Activated B cell treated with CpG ODN at 0.5 μM for 24 hours (primary cell): ENCODE results near the gene PTPRO. TPM values are rescaled to one million over a fixed set of nuclear protein-coding genes. Genes with fewer than 3 reads are reported as not detected.
A peak's percentile ranks its signal among the peaks of the same experiment; 100 is the strongest.

Experiments used
- ATAC-seq: fragments of 200-7000 bp; cut with Tn5 transposase; one replicate; pipeline ENCODE4 v1.10.0; 2021; ENCODE audit warnings: low read depth, mild to moderate bottlenecking, moderate library complexity
- CTCF ChIA-PET: fragments of 350-600 bp; sonication (Branson Sonifier 250); formaldehyde crosslinking; loops from one replicate; lab custom pipeline; 2021; ENCODE audit warnings: antibody characterized with exemption; lab: Charles Lee
- POLR2A ChIA-PET: fragments of 350-600 bp; sonication (Branson Sonifier 250); formaldehyde crosslinking; loops from one replicate; lab custom pipeline; 2021; ENCODE audit warnings: antibody characterized with exemption; lab: Charles Lee
- DNase-seq: peaks from one replicate; pipeline ENCODE4 v3.0.0; 2022
- H3K27ac Mint-ChIP-seq: one replicate; pipeline ENCODE4 v1.8.0; 2020; ENCODE audit warnings: mixed read lengths
- H3K27me3 Mint-ChIP-seq: one replicate; pipeline ENCODE4 v1.8.0; 2021; ENCODE audit warnings: mixed read lengths
- H3K36me3 Mint-ChIP-seq: one replicate; pipeline ENCODE4 v1.8.0; 2021; ENCODE audit warnings: low read depth, mixed read lengths
- H3K4me1 Mint-ChIP-seq: one replicate; pipeline ENCODE4 v1.8.0; 2021; ENCODE audit warnings: mixed read lengths
- H3K4me3 Mint-ChIP-seq: one replicate; pipeline ENCODE4 v1.8.0; 2020; ENCODE audit warnings: mild to moderate bottlenecking, mixed read lengths
- H3K9me3 Mint-ChIP-seq: one replicate; pipeline ENCODE4 v1.8.0; 2020; ENCODE audit warnings: mixed read lengths
- intact Hi-C: fragments of 100-400 bp; cut with micrococcal nuclease; formaldehyde crosslinking; loops from one replicate; pipeline ENCODE4 v1.15.1; 2024
- total RNA-seq: library from RNA; stranded (reverse); gene quantifications from 2 replicates; pipeline ENCODE4 v1.2.3, GENCODE V29; 2022
- TF ChIP-seq, protein P1 (sequence below): fragments of 200-600 bp; IDR thresholded peaks from one replicate; pipeline ENCODE4 v1.8.0; 2022; ENCODE audit warnings: antibody characterized with exemption, mild to moderate bottlenecking

Gene PTPRO
- total RNA-seq, 1 donor from 2014 or later = 23.9 TPM

GRCh38 chr12:15481846-15482245 is 159.5 kb downstream of the PTPRO start:
- CTCF ChIA-PET = no interaction called here
- H3K36me3 Mint-ChIP-seq = no peaks in the 10 kb centered on the region
- DNase-seq (no peak), ATAC-seq (no peak)
- intact Hi-C loops = no loop called here
- peaks cover 10% of the 10 kb centered on the region for H3K27me3 Mint-ChIP-seq
- no peak overlapping the region for H3K4me3 Mint-ChIP-seq
- H3K9me3 Mint-ChIP-seq = no peaks in the 10 kb centered on the region
- H3K4me1 Mint-ChIP-seq = no peaks in the 10 kb centered on the region
- POLR2A ChIA-PET = no interaction called here
- TF ChIP-seq, protein P1, sequence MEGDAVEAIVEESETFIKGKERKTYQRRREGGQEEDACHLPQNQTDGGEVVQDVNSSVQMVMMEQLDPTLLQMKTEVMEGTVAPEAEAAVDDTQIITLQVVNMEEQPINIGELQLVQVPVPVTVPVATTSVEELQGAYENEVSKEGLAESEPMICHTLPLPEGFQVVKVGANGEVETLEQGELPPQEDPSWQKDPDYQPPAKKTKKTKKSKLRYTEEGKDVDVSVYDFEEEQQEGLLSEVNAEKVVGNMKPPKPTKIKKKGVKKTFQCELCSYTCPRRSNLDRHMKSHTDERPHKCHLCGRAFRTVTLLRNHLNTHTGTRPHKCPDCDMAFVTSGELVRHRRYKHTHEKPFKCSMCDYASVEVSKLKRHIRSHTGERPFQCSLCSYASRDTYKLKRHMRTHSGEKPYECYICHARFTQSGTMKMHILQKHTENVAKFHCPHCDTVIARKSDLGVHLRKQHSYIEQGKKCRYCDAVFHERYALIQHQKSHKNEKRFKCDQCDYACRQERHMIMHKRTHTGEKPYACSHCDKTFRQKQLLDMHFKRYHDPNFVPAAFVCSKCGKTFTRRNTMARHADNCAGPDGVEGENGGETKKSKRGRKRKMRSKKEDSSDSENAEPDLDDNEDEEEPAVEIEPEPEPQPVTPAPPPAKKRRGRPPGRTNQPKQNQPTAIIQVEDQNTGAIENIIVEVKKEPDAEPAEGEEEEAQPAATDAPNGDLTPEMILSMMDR = no peak
- no peak overlapping the region for H3K27ac Mint-ChIP-seq

DNA sequence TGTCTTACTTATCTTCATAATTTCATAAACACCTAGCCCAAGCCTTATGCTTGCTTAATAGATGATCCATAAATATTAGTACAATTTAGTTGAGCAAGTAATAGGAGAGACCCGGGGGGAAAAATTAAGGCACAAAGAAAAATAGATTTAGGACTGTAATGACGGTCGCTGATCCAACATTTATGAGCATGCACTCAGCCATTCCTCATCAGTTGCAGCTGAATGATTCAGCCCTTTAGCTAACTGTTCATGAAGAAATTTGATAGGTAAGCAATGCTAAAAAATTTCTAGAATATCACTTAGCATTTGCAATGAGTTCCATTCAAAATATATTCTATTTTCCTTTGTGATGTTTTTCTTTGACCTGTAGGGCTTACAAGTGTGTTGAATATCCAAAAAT is 163.2 kb downstream of the PTPRO start:
- ATAC-seq = no peak
- H3K4me3 Mint-ChIP-seq = no peak overlapping the region
- no peak overlapping the region for H3K27ac Mint-ChIP-seq
- H3K27me3 Mint-ChIP-seq = peaks cover 12% of the 10 kb centered on the region
- no peaks in the 10 kb centered on the region for H3K4me1 Mint-ChIP-seq
- intact Hi-C loops = no loop called here
- H3K9me3 Mint-ChIP-seq = no peaks in the 10 kb centered on the region
- no peak for DNase-seq
- TF ChIP-seq, protein P1 = no peak
- no peaks in the 10 kb centered on the region for H3K36me3 Mint-ChIP-seq
- ChIA-PET POLR2A (no interaction called here), CTCF (interaction anchor here (1.6 kb wide), 1 partner anchor 47 kb away, joined by 3 read pairs; no protein-coding TSS in a partner anchor)

GRCh38 chr12:15486859-15487258 is 164.6 kb downstream of the PTPRO start:
- peaks cover under 1% of the 10 kb centered on the region for H3K9me3 Mint-ChIP-seq
- H3K36me3 Mint-ChIP-seq = no peaks in the 10 kb centered on the region
- TF ChIP-seq, protein P1 = no peak
- peaks cover 16% of the 10 kb centered on the region for H3K27me3 Mint-ChIP-seq
- no peak overlapping the region for H3K27ac Mint-ChIP-seq
- ChIA-PET POLR2A (no interaction called here), CTCF (no interaction called here)
- no peaks in the 10 kb centered on the region for H3K4me1 Mint-ChIP-seq
- no peak for ATAC-seq
- no peak overlapping the region for H3K4me3 Mint-ChIP-seq
- no peak for DNase-seq
- intact Hi-C loops = no loop called here

- POLR2A ChIA-PET = no interaction called here
- ATAC-seq (no peak), DNase-seq (no peak)
- H3K4me3 Mint-ChIP-seq = no peak overlapping the region
- intact Hi-C loops = no loop called here
- H3K27ac Mint-ChIP-seq = no peak overlapping the region
- H3K4me1 Mint-ChIP-seq = no peaks in the 10 kb centered on the region
- TF ChIP-seq, protein P1 = no peak
- peaks cover 2% of the 10 kb centered on the region for H3K9me3 Mint-ChIP-seq
- H3K27me3 Mint-ChIP-seq = peaks cover 18% of the 10 kb centered on the region
- H3K36me3 Mint-ChIP-seq = no peaks in the 10 kb centered on the region
- CTCF ChIA-PET = no interaction called here
Observed at GRCh38 chr12:15488481-15488880, 166.2 kb downstream of the PTPRO start.

- ATAC-seq (no peak), DNase-seq (no peak)
- H3K4me1 Mint-ChIP-seq = peaks cover 7% of the 10 kb centered on the region
- CTCF ChIA-PET = no interaction called here
- H3K4me3 Mint-ChIP-seq = peak overlapping the region; percentile 33
- no peaks in the 10 kb centered on the region for H3K36me3 Mint-ChIP-seq
- H3K27me3 Mint-ChIP-seq = peaks cover 19% of the 10 kb centered on the region
- H3K27ac Mint-ChIP-seq = no peak overlapping the region
- H3K9me3 Mint-ChIP-seq = peaks cover 2% of the 10 kb centered on the region
- TF ChIP-seq, protein P1 = no peak
- intact Hi-C loops = no loop called here
- POLR2A ChIA-PET = no interaction called here
Observed at GRCh38 chr12:15494329-15495046, 172.2 kb downstream of the PTPRO start.
